Measurements from ENCODE around the gene TFCP2L1. TPM values are rescaled to one million over a fixed set of nuclear protein-coding genes. Genes with fewer than 3 reads are reported as not detected.
"Not testable (repeated sequence)": the region's sequence is repeated elsewhere in the genome, so short reads cannot be mapped to it uniquely, and the experiment has no call there.

TFCP2L1 gene
- polyA plus RNA-seq, 4 donors = 1.0 to 60.3 (median 53.8) TPM

DNA sequence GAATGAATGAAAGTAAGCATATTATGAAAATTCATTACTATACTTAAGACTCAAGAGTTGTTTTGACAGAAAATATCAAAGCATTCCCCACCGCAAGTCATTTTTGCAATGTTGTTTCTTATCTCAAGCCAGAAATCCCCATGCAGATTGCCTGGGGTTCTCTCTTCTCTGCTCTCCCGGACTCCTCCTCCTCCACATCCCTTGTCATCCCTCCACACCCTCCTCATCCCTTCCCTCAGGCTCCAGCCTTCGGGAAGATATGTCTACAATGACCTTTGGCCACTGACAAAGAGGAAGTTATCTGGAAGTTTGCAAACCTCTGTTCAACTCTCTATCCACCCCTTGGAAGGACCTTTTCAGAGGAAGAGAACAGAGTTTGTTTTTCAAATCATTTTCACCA lies 11.9 kb downstream of the TFCP2L1 start:
- no peak for DNase-seq (ENCODE audit: low read depth in 4 of 4, low spot score in 3 of 4)

- no peak for DNase-seq (ENCODE audit: low read depth in 4 of 4, low spot score in 3 of 4)
These were observed 12.4 kb downstream of the TFCP2L1 start for GRCh38 chr2:121272596-121272995.

- DNase-seq (ENCODE audit: low read depth in 4 of 4, low spot score in 3 of 4) = not testable (repeated sequence)
These were observed 15.6 kb downstream of the TFCP2L1 start for GRCh38 chr2:121269436-121269835.

DNA sequence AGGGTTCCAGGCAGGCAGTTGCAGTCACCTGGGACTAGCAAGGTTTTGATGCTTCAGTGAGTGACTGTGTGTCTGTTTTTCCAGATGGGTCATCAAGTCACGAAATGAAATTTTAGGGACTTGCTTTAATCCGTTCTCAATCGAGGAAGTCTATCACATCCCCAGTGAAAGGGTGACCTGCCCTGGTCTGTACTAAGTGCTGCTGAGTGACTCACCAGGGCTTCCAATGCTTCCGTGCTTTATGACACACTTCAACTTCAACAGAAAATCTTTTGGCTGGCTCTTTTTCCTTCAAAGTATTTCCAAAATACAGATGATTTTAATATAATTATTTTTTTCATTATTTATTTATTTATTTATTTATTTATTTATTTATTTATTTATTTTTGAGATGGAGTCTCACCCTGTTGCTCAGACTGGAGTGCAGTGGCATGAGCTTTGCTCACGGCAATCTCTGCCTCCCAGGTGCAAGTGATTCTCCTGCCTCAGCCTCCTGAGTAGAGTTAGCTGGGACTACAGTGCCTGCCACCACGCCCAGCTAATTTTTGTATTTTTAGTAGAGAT lies 18.4 kb downstream of the TFCP2L1 start:
- no peak for DNase-seq (ENCODE audit: low read depth in 4 of 4, low spot score in 3 of 4)

DNA sequence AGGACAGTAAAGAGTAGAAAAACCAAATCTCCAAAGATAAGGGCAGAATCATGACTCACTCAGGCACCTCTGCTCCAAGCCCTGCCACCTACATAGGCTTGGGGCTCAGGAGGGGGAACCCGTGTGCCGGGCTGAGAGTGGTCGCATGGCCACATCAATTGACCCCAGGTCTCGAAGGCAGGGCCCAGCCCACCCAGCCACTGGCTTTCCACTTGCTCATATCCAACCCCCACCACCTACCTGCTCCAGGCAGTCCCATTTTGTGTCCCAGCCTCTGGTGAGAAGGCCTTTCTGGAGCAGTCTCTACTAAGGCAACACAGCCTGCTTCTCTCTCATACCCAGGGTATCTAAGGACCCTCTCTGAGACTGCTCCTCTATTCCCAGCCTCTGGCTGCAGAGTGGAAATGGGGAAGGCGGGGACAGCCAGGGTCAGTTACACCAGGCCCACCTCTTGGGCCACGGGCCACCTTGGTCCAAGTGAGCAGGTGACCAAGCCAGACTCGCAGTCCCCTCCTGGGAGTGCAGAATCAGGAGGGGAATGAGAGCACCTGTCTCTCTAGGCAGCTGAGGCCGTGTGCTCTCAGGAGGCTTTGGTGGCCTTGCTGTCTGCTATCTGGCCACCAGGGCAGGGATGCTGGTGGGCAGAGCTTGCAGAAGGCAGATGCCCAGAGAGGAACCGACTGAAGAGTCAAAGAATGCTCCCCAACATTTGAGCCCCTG lies 20.8 kb downstream of the TFCP2L1 start:
- no peak for DNase-seq (ENCODE audit: low read depth in 4 of 4, low spot score in 3 of 4)

- DNase-seq (ENCODE audit: low read depth in 4 of 4, low spot score in 3 of 4) = no peak
These were observed 24.4 kb downstream of the TFCP2L1 start for GRCh38 chr2:121260370-121261154.

GRCh38 chr2:121258051-121258450 lies 27.0 kb downstream of the TFCP2L1 start:
- no peak for DNase-seq (ENCODE audit: low read depth in 4 of 4, low spot score in 3 of 4)

- no peak for DNase-seq (ENCODE audit: low read depth in 4 of 4, low spot score in 3 of 4)
These were observed 27.5 kb downstream of the TFCP2L1 start for GRCh38 chr2:121257480-121257840.

DNA sequence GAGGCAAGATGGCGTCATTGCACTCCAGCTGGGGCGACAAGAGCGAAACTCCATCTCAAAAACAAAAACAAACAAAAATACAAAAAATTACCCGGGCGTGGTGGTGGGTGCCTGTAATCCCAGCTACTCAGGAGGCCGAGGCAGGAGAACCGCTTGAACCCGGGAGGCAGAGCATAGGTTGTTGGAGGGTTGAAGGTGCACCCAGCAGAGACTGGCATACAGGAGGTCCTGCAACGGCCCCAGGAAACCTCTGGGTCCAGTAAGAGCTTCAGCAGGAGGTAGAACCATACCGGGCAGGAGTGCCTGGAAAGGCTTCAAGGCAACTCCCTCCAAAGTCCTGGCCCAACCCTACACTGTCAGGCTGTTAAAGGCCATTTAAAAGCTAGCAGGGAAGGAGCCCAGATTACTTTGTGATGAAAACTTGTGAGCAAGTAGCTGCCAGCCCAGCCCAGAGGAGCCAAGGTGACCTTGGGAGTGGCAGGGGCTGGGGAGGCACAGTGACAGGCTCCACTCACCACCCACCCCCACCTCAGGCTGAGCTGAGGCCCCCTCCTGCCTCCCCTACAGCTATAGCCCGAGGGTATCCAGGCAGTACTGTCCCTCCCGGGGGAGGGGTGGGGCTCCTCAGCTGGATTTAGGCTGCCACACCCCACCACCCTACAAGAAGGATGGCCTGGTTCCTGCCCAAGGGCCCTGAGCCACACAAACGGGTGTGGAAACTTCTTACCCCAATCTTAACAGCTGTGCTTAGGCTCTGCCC lies 28.1 kb downstream of the TFCP2L1 start:
- no peak for DNase-seq (ENCODE audit: low read depth in 4 of 4, low spot score in 3 of 4)

- DNase-seq (ENCODE audit: low read depth in 4 of 4, low spot score in 3 of 4) = no peak
These were observed 29.6 kb downstream of the TFCP2L1 start for GRCh38 chr2:121255358-121255757.

GRCh38 chr2:121254748-121255147 lies 30.3 kb downstream of the TFCP2L1 start:
- no peak for DNase-seq (ENCODE audit: low read depth in 4 of 4, low spot score in 3 of 4)

GRCh38 chr2:121253674-121254240 lies 31.2 kb downstream of the TFCP2L1 start:
- DNase-seq (ENCODE audit: low read depth in 4 of 4, low spot score in 3 of 4) = no peak

DNA sequence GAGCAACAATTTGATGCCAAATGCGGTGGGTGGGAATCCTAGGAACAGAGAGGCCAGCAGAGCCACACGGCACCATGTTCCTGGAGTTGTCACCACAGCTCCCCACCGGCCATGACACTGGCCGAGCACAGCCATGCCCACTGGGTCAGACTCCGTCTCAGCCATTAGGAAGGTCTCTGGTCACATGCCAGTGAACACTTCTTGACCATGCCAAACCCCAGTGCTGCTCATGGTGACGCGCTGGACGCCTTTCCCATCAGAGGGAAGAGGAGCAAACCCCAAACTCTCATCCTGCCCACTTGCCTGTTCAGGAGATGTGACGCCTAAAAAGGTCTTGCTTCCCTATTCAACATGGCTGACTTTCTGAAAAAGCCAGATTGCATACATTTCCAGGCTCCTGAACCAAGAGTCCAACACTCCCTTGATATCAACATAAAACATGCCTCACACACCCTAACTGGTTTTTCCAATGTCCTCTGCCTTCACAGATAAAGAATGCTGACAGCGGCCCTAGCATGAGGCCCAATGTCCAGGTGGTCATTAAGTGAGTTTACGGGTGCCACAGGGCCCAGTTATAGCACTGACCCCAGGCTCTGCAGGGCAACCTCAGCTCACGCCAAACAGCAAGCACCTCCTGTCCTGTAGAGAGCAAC lies 31.9 kb downstream of the TFCP2L1 start:
- no peak for DNase-seq (ENCODE audit: low read depth in 4 of 4, low spot score in 3 of 4)

DNA sequence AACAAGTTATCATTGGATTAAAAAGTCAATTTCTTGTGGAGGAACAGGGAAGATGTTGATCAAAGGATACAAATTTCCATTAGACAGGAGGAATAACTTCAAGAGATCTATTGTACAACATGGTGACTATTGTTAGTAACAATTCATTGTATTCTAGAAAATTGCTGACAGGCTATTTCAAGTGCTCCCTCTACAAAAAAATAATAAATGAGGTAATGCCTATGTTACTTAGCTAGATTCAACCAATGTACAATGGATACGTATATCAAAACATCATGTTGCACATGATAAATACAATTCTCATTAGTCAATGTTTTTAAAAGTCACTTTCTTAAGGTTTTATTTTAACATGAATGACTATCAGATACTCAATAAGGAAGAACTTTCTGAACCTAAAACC lies 33.5 kb downstream of the TFCP2L1 start:
- DNase-seq (ENCODE audit: low read depth in 4 of 4, low spot score in 3 of 4) = no peak

GRCh38 chr2:121248766-121249343 lies 36.1 kb downstream of the TFCP2L1 start:
- no peak for DNase-seq (ENCODE audit: low read depth in 4 of 4, low spot score in 3 of 4)

DNA sequence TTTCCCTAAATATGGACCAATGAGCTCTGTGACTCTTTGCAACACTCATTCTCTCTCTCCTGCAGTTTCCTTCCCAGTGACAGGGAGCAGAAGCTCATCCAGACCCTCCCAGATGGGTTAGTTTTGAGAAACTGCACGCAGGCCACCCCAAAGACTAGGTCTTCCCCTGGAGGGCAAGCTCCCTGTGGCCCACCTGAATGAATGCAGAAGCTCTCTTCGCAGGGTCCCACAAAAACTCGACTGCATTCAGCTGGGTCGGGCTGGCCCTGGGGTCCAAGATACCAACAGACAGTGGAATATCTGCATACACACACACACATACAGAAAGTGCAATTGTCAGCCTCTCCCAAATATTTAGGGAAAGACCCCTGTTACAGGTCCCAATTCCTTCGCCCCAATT lies 37.0 kb downstream of the TFCP2L1 start:
- no peak for DNase-seq (ENCODE audit: low read depth in 4 of 4, low spot score in 3 of 4)

GRCh38 chr2:121247534-121247933 lies 37.5 kb downstream of the TFCP2L1 start:
- no peak for DNase-seq (ENCODE audit: low read depth in 4 of 4, low spot score in 3 of 4)

GRCh38 chr2:121246704-121247255 lies 38.2 kb downstream of the TFCP2L1 start:
- DNase-seq (ENCODE audit: low read depth in 4 of 4, low spot score in 3 of 4) = no peak

GRCh38 chr2:121245913-121246312 lies 39.1 kb downstream of the TFCP2L1 start:
- no peak for DNase-seq (ENCODE audit: low read depth in 4 of 4, low spot score in 3 of 4)

Measured in left renal pelvis (tissue), 4 donors.